ENCODE measurements around the gene POGLUT3. TPM values are rescaled to one million over a fixed set of nuclear protein-coding genes. Genes with fewer than 3 reads are reported as not detected.

Gene POGLUT3
- total RNA-seq, 1 experiment from 2014 or later, result 52.3 TPM

GRCh38 chr11:108527382-108527781 lies 29.2 kb upstream of the POGLUT3 start:
- CTCF ChIA-PET, result no interaction called here
- in situ Hi-C loops (cut with HindIII; ENCODE audit: low pct_unique_long_range_greater_than_20kb, low sequenced_read_pairs), result no loop called here
- DNase-seq (ENCODE audit: low read depth, low spot score) (no peak), ATAC-seq (no peak)
- POLR2A ChIA-PET, result no interaction called here
- H3K9me3 ChIP-seq (ENCODE audit: control insufficient read depth, insufficient read depth, low read depth, low read length), result no peaks in the 10 kb centered on the region
- H3K4me3 ChIP-seq (ENCODE audit: low read depth in 2 of 2, low read length in 2 of 2), result no peak overlapping the region
- H3K36me3 ChIP-seq (ENCODE audit: control insufficient read depth, insufficient read depth, low read length), result no peaks in the 10 kb centered on the region
- H3K27me3 ChIP-seq (ENCODE audit: control insufficient read depth, insufficient read depth, low read length), result no peaks in the 10 kb centered on the region; the same call in 1 of the 2 replicates
- TF ChIP-seq TCF7L2 (IDR thresholded peaks at IDR 0.05; ENCODE audit: low read depth, low read length), result no peak
- TF ChIP-seq POLR2AphosphoS5 (IDR thresholded peaks at IDR 0.05; ENCODE audit: low read depth, low read length), result no peak
- no peak for TF ChIP-seq SIN3A (IDR thresholded peaks at IDR 0.05; ENCODE audit: borderline replicate concordance, insufficient read depth, low read depth, low read length)
- no peak for TF ChIP-seq REST (IDR thresholded peaks at IDR 0.05; ENCODE audit: insufficient read depth in 1 of 2, low read depth in 2 of 2, low read length in 1 of 2)
- no peak for TF ChIP-seq CTCF (IDR thresholded peaks at IDR 0.05)
- H3K4me1 ChIP-seq (ENCODE audit: control insufficient read depth, insufficient read depth, low read length), result no peaks in the 10 kb centered on the region
- BruUV-seq (replicated peaks), result no TSS peak
- intact Hi-C loops (cut with micrococcal nuclease; ENCODE audit: unreplicated experiment), result no loop called here
- H3K27ac ChIP-seq (ENCODE audit: low read length), result no peak overlapping the region

GRCh38 chr11:108525161-108525560 lies 27.0 kb upstream of the POGLUT3 start:
- Histone ChIP-seq H3K27ac (ENCODE audit: low read length) (no peak overlapping the region), H3K36me3 (ENCODE audit: control insufficient read depth, insufficient read depth, low read length) (no peaks in the 10 kb centered on the region), H3K9me3 (ENCODE audit: control insufficient read depth, insufficient read depth, low read depth, low read length) (no peaks in the 10 kb centered on the region), H3K4me1 (ENCODE audit: control insufficient read depth, insufficient read depth, low read length) (no peaks in the 10 kb centered on the region), H3K4me3 (ENCODE audit: low read depth in 2 of 2, low read length in 2 of 2) (no peak overlapping the region), H3K27me3 (ENCODE audit: control insufficient read depth, insufficient read depth, low read length) (peaks cover 3% of the 10 kb centered on the region; the same call in 1 of the 2 replicates)
- no peak for TF ChIP-seq TCF7L2 (IDR thresholded peaks at IDR 0.05; ENCODE audit: low read depth, low read length)
- TF ChIP-seq SIN3A (IDR thresholded peaks at IDR 0.05; ENCODE audit: borderline replicate concordance, insufficient read depth, low read depth, low read length), result no peak
- TF ChIP-seq POLR2AphosphoS5 (IDR thresholded peaks at IDR 0.05; ENCODE audit: low read depth, low read length), result no peak
- TF ChIP-seq REST (IDR thresholded peaks at IDR 0.05; ENCODE audit: insufficient read depth in 1 of 2, low read depth in 2 of 2, low read length in 1 of 2), result no peak
- TF ChIP-seq CTCF (IDR thresholded peaks at IDR 0.05), result no peak
- in situ Hi-C loops (cut with HindIII; ENCODE audit: low pct_unique_long_range_greater_than_20kb, low sequenced_read_pairs) (no loop called here), intact Hi-C loops (cut with micrococcal nuclease; ENCODE audit: unreplicated experiment) (no loop called here)
- CTCF ChIA-PET, result no interaction called here
- DNase-seq (ENCODE audit: low read depth, low spot score), result no peak
- BruUV-seq (replicated peaks), result no TSS peak
- POLR2A ChIA-PET, result no interaction called here
- no peak for ATAC-seq
